Osteocyte (in vitro differentiated cells): ENCODE results near the gene NEUROD1. TPM values are rescaled to one million over a fixed set of nuclear protein-coding genes. Genes with fewer than 3 reads are reported as not detected.

ENCODE experiments used
- DNase-seq: peaks from one replicate; pipeline ENCODE4 v3.0.0; 2021; ENCODE audit warnings: mixed read lengths; ENCODE audit not compliant: unreplicated experiment; ENCODE audit errors: extremely low spot score
- H3K27ac Mint-ChIP-seq: one replicate; pipeline ENCODE4 v1.8.0; 2021; ENCODE audit warnings: mild to moderate bottlenecking, mixed read lengths; ENCODE audit not compliant: unreplicated experiment
- H3K27me3 Mint-ChIP-seq: one replicate; pipeline ENCODE4 v1.8.0; 2021; ENCODE audit warnings: mixed read lengths; ENCODE audit not compliant: unreplicated experiment
- H3K36me3 Mint-ChIP-seq: one replicate; pipeline ENCODE4 v1.8.0; 2021; ENCODE audit warnings: mixed read lengths; ENCODE audit not compliant: unreplicated experiment
- H3K4me1 Mint-ChIP-seq: one replicate; pipeline ENCODE4 v1.8.0; 2021; ENCODE audit warnings: mixed read lengths; ENCODE audit not compliant: unreplicated experiment
- H3K4me3 Mint-ChIP-seq: one replicate; pipeline ENCODE4 v1.8.0; 2021; ENCODE audit warnings: mild to moderate bottlenecking, moderate library complexity, mixed read lengths; ENCODE audit not compliant: unreplicated experiment
- H3K9me3 Mint-ChIP-seq: one replicate; pipeline ENCODE4 v1.8.0; 2021; ENCODE audit warnings: mixed read lengths; ENCODE audit not compliant: unreplicated experiment
- total RNA-seq: library from RNA; stranded (reverse); gene quantifications from 2 replicates; pipeline ENCODE4 v1.2.1, GENCODE V29; 2021
- TF ChIP-seq, protein P1 (sequence below): fragments of 200-600 bp; sonication (generic); IDR thresholded peaks from 2 replicates; pipeline ENCODE4 v1.5.0; 2021; ENCODE audit warnings: antibody characterized with exemption, mild to moderate bottlenecking, moderate library complexity

Gene NEUROD1
- total RNA-seq, 1 donor from 2014 or later = not detected

DNA sequence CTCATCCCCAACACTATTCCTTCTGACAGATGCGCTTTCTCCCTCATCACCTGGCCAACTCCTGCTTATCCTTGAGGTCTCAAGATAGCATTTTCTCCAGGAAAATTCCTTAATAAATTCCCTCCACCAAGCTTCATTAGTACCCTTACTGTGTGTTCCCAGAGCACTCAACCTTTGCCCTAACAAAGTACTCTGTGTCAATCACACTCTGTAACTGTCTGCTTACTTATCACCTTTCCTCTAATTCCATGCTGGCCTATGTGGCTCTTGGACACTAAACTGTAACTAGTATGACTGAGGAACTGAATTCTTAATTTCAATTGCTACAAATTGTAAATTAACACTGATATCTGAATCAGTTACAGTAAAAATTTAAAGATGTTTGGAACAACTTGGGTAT lies 17.9 kb upstream of the NEUROD1 start:
- Mint-ChIP-seq H3K27ac (no peak overlapping the region), H3K36me3 (no peaks in the 10 kb centered on the region), H3K27me3 (peaks cover 42% of the 10 kb centered on the region), H3K9me3 (no peaks in the 10 kb centered on the region), H3K4me3 (no peak overlapping the region), H3K4me1 (no peaks in the 10 kb centered on the region)
- TF ChIP-seq, protein P1, sequence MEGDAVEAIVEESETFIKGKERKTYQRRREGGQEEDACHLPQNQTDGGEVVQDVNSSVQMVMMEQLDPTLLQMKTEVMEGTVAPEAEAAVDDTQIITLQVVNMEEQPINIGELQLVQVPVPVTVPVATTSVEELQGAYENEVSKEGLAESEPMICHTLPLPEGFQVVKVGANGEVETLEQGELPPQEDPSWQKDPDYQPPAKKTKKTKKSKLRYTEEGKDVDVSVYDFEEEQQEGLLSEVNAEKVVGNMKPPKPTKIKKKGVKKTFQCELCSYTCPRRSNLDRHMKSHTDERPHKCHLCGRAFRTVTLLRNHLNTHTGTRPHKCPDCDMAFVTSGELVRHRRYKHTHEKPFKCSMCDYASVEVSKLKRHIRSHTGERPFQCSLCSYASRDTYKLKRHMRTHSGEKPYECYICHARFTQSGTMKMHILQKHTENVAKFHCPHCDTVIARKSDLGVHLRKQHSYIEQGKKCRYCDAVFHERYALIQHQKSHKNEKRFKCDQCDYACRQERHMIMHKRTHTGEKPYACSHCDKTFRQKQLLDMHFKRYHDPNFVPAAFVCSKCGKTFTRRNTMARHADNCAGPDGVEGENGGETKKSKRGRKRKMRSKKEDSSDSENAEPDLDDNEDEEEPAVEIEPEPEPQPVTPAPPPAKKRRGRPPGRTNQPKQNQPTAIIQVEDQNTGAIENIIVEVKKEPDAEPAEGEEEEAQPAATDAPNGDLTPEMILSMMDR = no peak
- no peak for DNase-seq

- no peak overlapping the region for H3K4me3 Mint-ChIP-seq
- no peaks in the 10 kb centered on the region for H3K4me1 Mint-ChIP-seq
- peaks cover 48% of the 10 kb centered on the region for H3K27me3 Mint-ChIP-seq
- no peak for DNase-seq
- no peaks in the 10 kb centered on the region for H3K9me3 Mint-ChIP-seq
- H3K27ac Mint-ChIP-seq = no peak overlapping the region
- H3K36me3 Mint-ChIP-seq = no peaks in the 10 kb centered on the region
- TF ChIP-seq, protein P1 = no peak
Measured at GRCh38 chr2:181697571-181697970, 17.3 kb upstream of the NEUROD1 start.

DNA sequence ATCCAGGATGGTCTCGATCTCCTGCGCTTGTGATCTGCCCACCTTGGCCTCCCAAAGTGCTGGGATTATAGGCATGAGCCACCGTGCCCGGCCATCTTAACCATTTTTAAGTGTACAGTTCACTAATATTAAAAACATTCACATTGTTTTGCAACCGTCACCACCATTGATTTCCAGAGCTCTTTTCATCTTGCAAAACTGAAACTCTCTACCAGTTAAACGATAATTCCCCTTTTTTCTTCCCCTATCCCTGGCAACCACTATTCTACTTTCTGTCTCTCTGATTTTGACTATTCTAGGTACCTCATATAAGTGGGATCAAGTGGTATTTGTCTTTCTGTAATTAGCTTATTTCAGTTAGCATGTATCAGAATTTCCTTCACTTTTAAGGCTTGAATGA lies 16.8 kb upstream of the NEUROD1 start:
- Mint-ChIP-seq H3K27ac (no peak overlapping the region), H3K36me3 (no peaks in the 10 kb centered on the region), H3K4me1 (no peaks in the 10 kb centered on the region), H3K4me3 (no peak overlapping the region), H3K9me3 (no peaks in the 10 kb centered on the region), H3K27me3 (peaks cover 50% of the 10 kb centered on the region)
- no peak for DNase-seq
- TF ChIP-seq, protein P1 = no peak

DNA sequence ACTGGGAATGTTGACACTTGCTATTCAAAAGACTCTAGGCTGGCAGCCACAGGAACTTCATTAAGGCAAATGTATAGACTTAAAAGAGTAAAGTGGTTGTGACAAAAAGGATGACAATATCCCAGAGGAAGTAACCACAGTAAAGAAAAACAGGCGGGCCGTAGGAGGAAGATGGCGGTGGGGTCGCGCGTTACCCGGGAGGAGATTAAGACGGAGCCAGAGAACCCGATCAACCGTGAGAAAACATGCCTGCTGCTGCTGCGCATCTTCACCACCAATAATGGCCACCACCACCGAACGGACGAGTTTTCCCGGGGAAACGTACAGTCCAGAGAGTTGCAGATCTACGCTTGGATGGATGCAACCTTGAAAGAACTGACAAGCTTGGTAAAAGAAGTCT lies 14.0 kb upstream of the NEUROD1 start:
- no peak overlapping the region for H3K27ac Mint-ChIP-seq
- TF ChIP-seq, protein P1 = no peak
- no peak for DNase-seq
- no peaks in the 10 kb centered on the region for H3K36me3 Mint-ChIP-seq
- H3K9me3 Mint-ChIP-seq = no peaks in the 10 kb centered on the region
- H3K27me3 Mint-ChIP-seq = peaks cover 65% of the 10 kb centered on the region
- H3K4me1 Mint-ChIP-seq = no peaks in the 10 kb centered on the region
- H3K4me3 Mint-ChIP-seq = no peak overlapping the region

DNA sequence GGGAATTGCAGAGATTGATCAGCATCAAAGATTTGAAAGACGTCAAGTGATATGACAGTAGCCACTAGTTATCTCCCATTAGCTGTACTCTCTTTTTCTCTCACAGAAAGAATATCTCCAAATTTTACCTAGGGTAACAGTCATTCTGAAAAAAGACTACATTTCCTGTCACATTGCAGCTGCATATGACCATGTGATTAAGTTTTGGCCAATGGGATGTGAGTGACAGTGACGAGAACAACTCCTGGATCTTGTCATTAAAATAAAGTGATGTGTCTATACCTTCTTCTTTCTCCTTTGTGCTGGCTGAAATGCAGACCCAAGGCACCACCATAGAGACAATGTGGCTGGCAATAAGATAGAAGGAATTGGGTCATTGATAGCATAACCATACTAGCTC lies 10.5 kb upstream of the NEUROD1 start:
- Mint-ChIP-seq H3K27me3 (peaks cover 82% of the 10 kb centered on the region), H3K4me3 (no peak overlapping the region), H3K9me3 (no peaks in the 10 kb centered on the region), H3K36me3 (no peaks in the 10 kb centered on the region), H3K4me1 (no peaks in the 10 kb centered on the region), H3K27ac (no peak overlapping the region)
- TF ChIP-seq, protein P1 = no peak
- DNase-seq = no peak
